C4-2B (cell line): Measurements from ENCODE around the gene GPX4.

Source experiments
- CTCF ChIP-seq: fragments of 450-650 bp; conservative IDR thresholded peaks from 2 replicates; pipeline ENCODE4 v1.5.1; 2017; ENCODE audit warnings: mild to moderate bottlenecking
- ZFX ChIP-seq: fragments of 450-650 bp; IDR thresholded peaks from 2 replicates; pipeline ENCODE4 v1.6.1; 2017

DNA sequence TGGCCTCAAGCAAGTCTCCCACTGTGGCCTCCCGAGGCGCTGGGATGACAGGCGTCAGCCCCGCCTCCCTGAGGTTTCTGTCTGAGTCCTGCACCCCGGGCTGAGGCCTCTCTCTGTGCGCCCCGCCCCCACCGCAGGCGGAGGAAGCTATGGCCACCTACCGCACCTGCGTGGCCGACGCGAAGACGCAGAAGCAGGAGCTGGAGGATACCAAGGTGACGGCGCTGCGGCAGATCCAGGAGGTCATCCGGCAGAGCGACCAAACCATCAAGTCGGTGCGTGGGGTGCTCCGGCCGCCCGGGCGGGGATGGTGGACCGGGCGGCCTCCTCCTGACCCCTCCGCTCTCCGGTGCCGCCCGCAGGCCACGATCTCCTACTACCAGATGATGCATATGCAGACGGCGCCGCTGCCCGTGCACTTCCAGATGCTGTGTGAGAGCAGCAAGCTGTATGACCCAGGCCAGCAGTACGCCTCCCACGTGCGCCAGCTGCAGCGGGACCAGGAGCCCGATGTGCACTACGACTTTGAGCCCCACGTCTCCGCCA lies 24.2 kb upstream of the GPX4 start:
- TF ChIP-seq CTCF (no peak), ZFX (no peak)
